Measurements from ENCODE around the gene IDH1.

DNA sequence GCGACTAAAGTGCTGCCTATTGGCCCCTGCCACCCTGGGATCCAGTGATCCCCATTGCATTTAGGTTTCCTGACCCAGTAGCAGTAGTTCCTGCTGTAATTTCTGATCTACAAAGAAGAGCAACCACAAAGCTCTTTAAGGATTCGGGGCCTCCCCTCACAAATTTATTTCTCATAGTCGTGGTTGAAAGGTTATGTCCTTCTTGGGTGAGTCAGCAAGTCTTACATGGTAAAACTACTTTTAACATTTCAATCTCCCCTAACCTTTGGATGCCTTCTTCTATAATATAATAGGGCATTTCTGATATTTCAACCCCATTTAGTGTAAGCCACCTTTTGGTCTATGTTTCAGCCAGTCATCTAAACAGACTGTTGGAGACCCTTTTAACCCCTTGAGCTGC is 26.1 kb upstream of the IDH1 start:
- TF ChIP-seq, protein P1, sequence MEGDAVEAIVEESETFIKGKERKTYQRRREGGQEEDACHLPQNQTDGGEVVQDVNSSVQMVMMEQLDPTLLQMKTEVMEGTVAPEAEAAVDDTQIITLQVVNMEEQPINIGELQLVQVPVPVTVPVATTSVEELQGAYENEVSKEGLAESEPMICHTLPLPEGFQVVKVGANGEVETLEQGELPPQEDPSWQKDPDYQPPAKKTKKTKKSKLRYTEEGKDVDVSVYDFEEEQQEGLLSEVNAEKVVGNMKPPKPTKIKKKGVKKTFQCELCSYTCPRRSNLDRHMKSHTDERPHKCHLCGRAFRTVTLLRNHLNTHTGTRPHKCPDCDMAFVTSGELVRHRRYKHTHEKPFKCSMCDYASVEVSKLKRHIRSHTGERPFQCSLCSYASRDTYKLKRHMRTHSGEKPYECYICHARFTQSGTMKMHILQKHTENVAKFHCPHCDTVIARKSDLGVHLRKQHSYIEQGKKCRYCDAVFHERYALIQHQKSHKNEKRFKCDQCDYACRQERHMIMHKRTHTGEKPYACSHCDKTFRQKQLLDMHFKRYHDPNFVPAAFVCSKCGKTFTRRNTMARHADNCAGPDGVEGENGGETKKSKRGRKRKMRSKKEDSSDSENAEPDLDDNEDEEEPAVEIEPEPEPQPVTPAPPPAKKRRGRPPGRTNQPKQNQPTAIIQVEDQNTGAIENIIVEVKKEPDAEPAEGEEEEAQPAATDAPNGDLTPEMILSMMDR (IDR thresholded peaks at IDR 0.05), result no peak
- no peak for TF ChIP-seq POLR2A (IDR thresholded peaks at IDR 0.05)
- no peak for TF ChIP-seq EP300 (IDR thresholded peaks at IDR 0.05)

Data from tibial nerve (tissue), 4 donors.